ENCODE measurements around the gene TOLLIP.
"Not testable (repeated sequence)": the region's sequence is repeated elsewhere in the genome, so short reads cannot be mapped to it uniquely, and the experiment has no call there.

Gene TOLLIP

DNA sequence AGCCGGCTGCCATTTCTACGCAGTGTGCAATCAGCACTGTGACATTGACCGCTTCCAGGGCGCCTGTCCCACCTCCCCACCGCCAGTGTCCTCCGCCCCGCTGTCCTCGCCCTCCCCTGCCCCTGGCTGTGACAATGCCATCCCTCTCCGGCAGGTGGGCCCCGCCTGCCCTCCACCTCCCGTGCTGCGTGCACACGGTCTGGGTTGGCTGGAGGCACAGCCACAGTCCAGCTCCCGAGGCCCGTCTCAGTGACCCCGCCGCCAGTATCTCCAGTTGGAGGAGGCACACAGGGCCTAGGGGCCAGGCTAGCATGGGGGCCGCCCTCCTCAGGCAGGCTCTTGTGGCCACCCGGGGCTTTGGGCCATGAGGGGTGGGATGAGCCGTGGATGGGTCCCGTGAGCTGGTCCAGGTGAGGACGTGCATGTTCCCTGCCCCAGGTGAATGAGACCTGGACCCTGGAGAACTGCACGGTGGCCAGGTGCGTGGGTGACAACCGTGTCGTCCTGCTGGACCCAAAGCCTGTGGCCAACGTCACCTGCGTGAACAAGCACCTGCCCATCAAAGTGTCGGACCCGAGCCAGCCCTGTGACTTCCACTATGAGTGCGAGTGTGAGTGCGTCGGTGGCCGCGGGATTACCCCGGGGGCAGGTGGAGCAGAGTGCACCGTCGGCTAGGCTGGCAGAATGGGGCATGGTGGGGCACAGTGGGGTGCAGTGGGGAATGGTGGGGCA is 56.9 kb downstream of the TOLLIP start:
- Histone ChIP-seq H3K4me1 (no peaks in the 10 kb centered on the region), H3K36me3 (ENCODE audit: control insufficient read depth, insufficient read depth, low read length) (no peaks in the 10 kb centered on the region), H3K9me3 (ENCODE audit: control insufficient read depth, low read length) (no peaks in the 10 kb centered on the region), H3K9ac (no peak overlapping the region), H3K4me3 (ENCODE audit: low read depth, low read length) (no peak overlapping the region), H3K27me3 (ENCODE audit: control insufficient read depth, insufficient read depth, low read length) (no peaks in the 10 kb centered on the region), H3K79me2 (no peaks in the 10 kb centered on the region), H3K4me2 (ENCODE audit: low read length) (no peak overlapping the region), H3K27ac (no peak overlapping the region), H2AFZ (no peak overlapping the region)
- TF ChIP-seq, protein P1, sequence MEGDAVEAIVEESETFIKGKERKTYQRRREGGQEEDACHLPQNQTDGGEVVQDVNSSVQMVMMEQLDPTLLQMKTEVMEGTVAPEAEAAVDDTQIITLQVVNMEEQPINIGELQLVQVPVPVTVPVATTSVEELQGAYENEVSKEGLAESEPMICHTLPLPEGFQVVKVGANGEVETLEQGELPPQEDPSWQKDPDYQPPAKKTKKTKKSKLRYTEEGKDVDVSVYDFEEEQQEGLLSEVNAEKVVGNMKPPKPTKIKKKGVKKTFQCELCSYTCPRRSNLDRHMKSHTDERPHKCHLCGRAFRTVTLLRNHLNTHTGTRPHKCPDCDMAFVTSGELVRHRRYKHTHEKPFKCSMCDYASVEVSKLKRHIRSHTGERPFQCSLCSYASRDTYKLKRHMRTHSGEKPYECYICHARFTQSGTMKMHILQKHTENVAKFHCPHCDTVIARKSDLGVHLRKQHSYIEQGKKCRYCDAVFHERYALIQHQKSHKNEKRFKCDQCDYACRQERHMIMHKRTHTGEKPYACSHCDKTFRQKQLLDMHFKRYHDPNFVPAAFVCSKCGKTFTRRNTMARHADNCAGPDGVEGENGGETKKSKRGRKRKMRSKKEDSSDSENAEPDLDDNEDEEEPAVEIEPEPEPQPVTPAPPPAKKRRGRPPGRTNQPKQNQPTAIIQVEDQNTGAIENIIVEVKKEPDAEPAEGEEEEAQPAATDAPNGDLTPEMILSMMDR (IDR thresholded peaks at IDR 0.05) = no peak

DNA sequence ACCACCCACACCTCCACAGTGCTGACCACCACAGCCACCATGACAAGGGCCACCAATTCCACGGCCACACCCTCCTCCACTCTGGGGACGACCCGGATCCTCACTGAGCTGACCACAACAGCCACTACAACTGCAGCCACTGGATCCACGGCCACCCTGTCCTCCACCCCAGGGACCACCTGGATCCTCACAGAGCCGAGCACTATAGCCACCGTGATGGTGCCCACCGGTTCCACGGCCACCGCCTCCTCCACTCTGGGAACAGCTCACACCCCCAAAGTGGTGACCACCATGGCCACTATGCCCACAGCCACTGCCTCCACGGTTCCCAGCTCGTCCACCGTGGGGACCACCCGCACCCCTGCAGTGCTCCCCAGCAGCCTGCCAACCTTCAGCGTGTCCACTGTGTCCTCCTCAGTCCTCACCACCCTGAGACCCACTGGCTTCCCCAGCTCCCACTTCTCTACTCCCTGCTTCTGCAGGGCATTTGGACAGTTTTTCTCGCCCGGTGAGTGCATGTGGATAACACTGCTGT is 58.1 kb downstream of the TOLLIP start:
- H3K27ac ChIP-seq = no peak overlapping the region
- no peaks in the 10 kb centered on the region for H3K27me3 ChIP-seq (ENCODE audit: control insufficient read depth, insufficient read depth, low read length)
- no peak overlapping the region for H3K9ac ChIP-seq
- no peak overlapping the region for H2AFZ ChIP-seq
- no peaks in the 10 kb centered on the region for H3K9me3 ChIP-seq (ENCODE audit: control insufficient read depth, low read length)
- no peaks in the 10 kb centered on the region for H3K4me1 ChIP-seq
- H3K4me2 ChIP-seq (ENCODE audit: low read length) = no peak overlapping the region
- H3K36me3 ChIP-seq (ENCODE audit: control insufficient read depth, insufficient read depth, low read length) = no peaks in the 10 kb centered on the region
- H3K79me2 ChIP-seq = no peaks in the 10 kb centered on the region
- TF ChIP-seq, protein P1 (IDR thresholded peaks at IDR 0.05) = no peak
- H3K4me3 ChIP-seq (ENCODE audit: low read depth, low read length) = no peak overlapping the region

DNA sequence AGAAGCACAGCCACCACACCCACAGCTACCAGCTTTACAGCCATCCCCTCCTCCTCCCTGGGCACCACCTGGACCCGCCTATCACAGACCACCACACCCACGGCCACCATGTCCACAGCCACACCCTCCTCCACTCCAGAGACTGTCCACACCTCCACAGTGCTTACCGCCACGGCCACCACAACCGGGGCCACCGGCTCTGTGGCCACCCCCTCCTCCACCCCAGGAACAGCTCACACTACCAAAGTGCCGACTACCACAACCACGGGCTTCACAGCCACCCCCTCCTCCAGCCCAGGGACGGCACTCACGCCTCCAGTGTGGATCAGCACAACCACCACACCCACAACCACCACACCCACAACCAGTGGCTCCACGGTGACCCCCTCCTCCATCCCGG is 59.0 kb downstream of the TOLLIP start:
- not testable (repeated sequence) for H3K9ac ChIP-seq; H3K79me2 ChIP-seq; H2AFZ ChIP-seq; H3K36me3 ChIP-seq (ENCODE audit: control insufficient read depth, insufficient read depth, low read length); H3K4me3 ChIP-seq (ENCODE audit: low read depth, low read length); H3K9me3 ChIP-seq (ENCODE audit: control insufficient read depth, low read length); H3K4me2 ChIP-seq (ENCODE audit: low read length); H3K27ac ChIP-seq; H3K27me3 ChIP-seq (ENCODE audit: control insufficient read depth, insufficient read depth, low read length); H3K4me1 ChIP-seq

DNA sequence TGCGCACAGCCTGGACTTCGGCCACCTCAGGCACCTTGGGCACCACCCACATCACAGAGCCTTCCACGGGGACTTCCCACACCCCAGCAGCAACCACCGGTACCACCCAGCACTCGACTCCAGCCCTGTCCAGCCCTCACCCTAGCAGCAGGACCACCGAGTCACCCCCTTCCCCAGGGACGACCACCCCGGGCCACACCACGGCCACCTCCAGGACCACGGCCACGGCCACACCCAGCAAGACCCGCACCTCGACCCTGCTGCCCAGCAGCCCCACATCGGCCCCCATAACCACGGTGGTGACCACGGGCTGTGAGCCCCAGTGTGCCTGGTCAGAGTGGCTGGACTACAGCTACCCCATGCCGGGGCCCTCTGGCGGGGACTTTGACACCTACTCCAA is 60.5 kb downstream of the TOLLIP start:
- H3K4me2 ChIP-seq (ENCODE audit: low read length); H3K4me3 ChIP-seq (ENCODE audit: low read depth, low read length); H3K27me3 ChIP-seq (ENCODE audit: control insufficient read depth, insufficient read depth, low read length); H3K36me3 ChIP-seq (ENCODE audit: control insufficient read depth, insufficient read depth, low read length); H3K4me1 ChIP-seq; H2AFZ ChIP-seq; H3K9me3 ChIP-seq (ENCODE audit: control insufficient read depth, low read length); H3K27ac ChIP-seq; H3K79me2 ChIP-seq; H3K9ac ChIP-seq: not testable (repeated sequence)

DNA sequence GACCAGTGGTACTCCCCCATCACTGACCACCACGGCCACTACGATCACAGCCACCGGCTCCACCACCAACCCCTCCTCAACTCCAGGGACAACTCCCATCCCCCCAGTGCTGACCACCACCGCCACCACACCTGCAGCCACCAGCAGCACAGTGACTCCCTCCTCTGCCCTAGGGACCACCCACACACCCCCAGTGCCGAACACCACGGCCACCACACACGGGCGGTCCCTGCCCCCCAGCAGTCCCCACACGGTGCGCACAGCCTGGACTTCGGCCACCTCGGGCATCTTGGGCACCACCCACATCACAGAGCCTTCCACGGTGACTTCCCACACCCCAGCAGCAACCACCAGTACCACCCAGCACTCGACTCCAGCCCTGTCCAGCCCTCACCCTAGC is 62.4 kb downstream of the TOLLIP start:
- H3K4me2 ChIP-seq (ENCODE audit: low read length); H3K9me3 ChIP-seq (ENCODE audit: control insufficient read depth, low read length); H3K27ac ChIP-seq; H3K79me2 ChIP-seq; H3K4me3 ChIP-seq (ENCODE audit: low read depth, low read length); H3K36me3 ChIP-seq (ENCODE audit: control insufficient read depth, insufficient read depth, low read length); H3K27me3 ChIP-seq (ENCODE audit: control insufficient read depth, insufficient read depth, low read length); H3K9ac ChIP-seq; H2AFZ ChIP-seq; H3K4me1 ChIP-seq: not testable (repeated sequence)

DNA sequence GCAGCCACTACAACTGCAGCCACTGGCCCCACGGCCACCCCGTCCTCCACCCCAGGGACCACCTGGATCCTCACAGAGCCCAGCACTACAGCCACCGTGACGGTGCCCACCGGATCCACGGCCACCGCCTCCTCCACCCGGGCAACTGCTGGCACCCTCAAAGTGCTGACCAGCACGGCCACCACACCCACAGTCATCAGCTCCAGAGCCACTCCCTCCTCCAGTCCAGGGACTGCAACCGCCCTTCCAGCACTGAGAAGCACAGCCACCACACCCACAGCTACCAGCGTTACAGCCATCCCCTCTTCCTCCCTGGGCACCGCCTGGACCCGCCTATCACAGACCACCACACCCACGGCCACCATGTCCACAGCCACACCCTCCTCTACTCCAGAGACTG is 63.1 kb downstream of the TOLLIP start:
- H3K4me3 ChIP-seq (ENCODE audit: low read depth, low read length); H2AFZ ChIP-seq; H3K4me2 ChIP-seq (ENCODE audit: low read length); H3K4me1 ChIP-seq; H3K36me3 ChIP-seq (ENCODE audit: control insufficient read depth, insufficient read depth, low read length); H3K27ac ChIP-seq; H3K79me2 ChIP-seq; H3K27me3 ChIP-seq (ENCODE audit: control insufficient read depth, insufficient read depth, low read length); H3K9me3 ChIP-seq (ENCODE audit: control insufficient read depth, low read length); H3K9ac ChIP-seq: not testable (repeated sequence)

DNA sequence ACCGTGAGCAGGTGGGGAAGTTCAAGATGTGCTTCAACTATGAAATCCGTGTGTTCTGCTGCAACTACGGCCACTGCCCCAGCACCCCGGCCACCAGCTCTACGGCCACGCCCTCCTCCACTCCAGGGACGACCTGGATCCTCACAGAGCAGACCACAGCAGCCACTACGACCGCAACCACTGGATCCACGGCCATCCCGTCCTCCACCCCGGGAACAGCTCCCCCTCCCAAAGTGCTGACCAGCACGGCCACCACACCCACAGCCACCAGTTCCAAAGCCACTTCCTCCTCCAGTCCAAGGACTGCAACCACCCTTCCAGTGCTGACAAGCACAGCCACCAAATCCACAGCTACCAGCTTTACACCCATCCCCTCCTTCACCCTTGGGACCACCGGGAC is 63.7 kb downstream of the TOLLIP start:
- not testable (repeated sequence) for H3K36me3 ChIP-seq (ENCODE audit: control insufficient read depth, insufficient read depth, low read length); H3K27me3 ChIP-seq (ENCODE audit: control insufficient read depth, insufficient read depth, low read length); H3K79me2 ChIP-seq; H3K9ac ChIP-seq; H3K9me3 ChIP-seq (ENCODE audit: control insufficient read depth, low read length); H3K4me2 ChIP-seq (ENCODE audit: low read length); H2AFZ ChIP-seq; H3K4me3 ChIP-seq (ENCODE audit: low read depth, low read length); H3K4me1 ChIP-seq; H3K27ac ChIP-seq

DNA sequence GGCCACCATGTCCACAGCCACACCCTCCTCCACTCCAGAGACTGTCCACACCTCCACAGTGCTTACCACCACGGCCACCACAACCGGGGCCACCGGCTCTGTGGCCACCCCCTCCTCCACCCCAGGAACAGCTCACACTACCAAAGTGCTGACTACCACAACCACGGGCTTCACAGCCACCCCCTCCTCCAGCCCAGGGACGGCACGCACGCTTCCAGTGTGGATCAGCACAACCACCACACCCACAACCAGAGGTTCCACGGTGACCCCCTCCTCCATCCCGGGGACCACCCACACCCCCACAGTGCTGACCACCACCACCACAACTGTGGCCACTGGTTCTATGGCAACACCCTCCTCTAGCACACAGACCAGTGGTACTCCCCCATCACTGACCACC is 64.9 kb downstream of the TOLLIP start:
- H3K27me3 ChIP-seq (ENCODE audit: control insufficient read depth, insufficient read depth, low read length); H3K4me2 ChIP-seq (ENCODE audit: low read length); H3K27ac ChIP-seq; H3K79me2 ChIP-seq; H3K9ac ChIP-seq; H3K36me3 ChIP-seq (ENCODE audit: control insufficient read depth, insufficient read depth, low read length); H2AFZ ChIP-seq; H3K9me3 ChIP-seq (ENCODE audit: control insufficient read depth, low read length); H3K4me1 ChIP-seq; H3K4me3 ChIP-seq (ENCODE audit: low read depth, low read length): not testable (repeated sequence)

DNA sequence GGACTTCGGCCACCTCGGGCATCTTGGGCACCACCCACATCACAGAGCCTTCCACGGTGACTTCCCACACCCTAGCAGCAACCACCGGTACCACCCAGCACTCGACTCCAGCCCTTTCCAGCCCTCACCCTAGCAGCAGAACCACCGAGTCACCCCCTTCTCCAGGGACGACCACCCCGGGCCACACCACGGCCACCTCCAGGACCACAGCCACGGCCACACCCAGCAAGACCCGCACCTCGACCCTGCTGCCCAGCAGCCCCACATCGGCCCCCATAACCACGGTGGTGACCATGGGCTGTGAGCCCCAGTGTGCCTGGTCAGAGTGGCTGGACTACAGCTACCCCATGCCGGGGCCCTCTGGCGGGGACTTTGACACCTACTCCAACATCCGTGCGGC is 65.9 kb downstream of the TOLLIP start:
- not testable (repeated sequence) for H3K27ac ChIP-seq; H3K9ac ChIP-seq; H3K4me2 ChIP-seq (ENCODE audit: low read length); H3K79me2 ChIP-seq; H3K36me3 ChIP-seq (ENCODE audit: control insufficient read depth, insufficient read depth, low read length); H3K4me3 ChIP-seq (ENCODE audit: low read depth, low read length); H3K27me3 ChIP-seq (ENCODE audit: control insufficient read depth, insufficient read depth, low read length); H3K9me3 ChIP-seq (ENCODE audit: control insufficient read depth, low read length); H2AFZ ChIP-seq; H3K4me1 ChIP-seq

DNA sequence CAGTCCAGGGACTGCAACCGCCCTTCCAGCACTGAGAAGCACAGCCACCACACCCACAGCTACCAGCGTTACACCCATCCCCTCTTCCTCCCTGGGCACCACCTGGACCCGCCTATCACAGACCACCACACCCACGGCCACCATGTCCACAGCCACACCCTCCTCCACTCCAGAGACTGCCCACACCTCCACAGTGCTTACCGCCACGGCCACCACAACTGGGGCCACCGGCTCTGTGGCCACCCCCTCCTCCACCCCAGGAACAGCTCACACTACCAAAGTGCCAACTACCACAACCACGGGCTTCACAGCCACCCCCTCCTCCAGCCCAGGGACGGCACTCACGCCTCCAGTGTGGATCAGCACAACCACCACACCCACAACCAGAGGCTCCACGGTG is 66.7 kb downstream of the TOLLIP start:
- H3K9ac ChIP-seq; H3K79me2 ChIP-seq; H2AFZ ChIP-seq; H3K27ac ChIP-seq; H3K27me3 ChIP-seq (ENCODE audit: control insufficient read depth, insufficient read depth, low read length); H3K4me1 ChIP-seq; H3K36me3 ChIP-seq (ENCODE audit: control insufficient read depth, insufficient read depth, low read length); H3K4me2 ChIP-seq (ENCODE audit: low read length); H3K4me3 ChIP-seq (ENCODE audit: low read depth, low read length); H3K9me3 ChIP-seq (ENCODE audit: control insufficient read depth, low read length): not testable (repeated sequence)

Data from parathyroid adenoma (tissue), 2 donors.